Measurements from ENCODE around the gene MMD. TPM values are rescaled to one million over a fixed set of nuclear protein-coding genes. Genes with fewer than 3 reads are reported as not detected.
A peak's percentile ranks its signal among the peaks of the same experiment; 100 is the strongest.

The MMD gene
- total and polyA plus RNA-seq, 9 of the 15 experiments (the other 6 are each of a cell fraction or from before 2014, with no cell fraction given): 3.1 to 18.9 (median 10.7) TPM

GRCh38 chr17:55452139-55452790 lies 30.6 kb upstream of the MMD start (continued):
- TF ChIP-seq JUND (IDR thresholded peaks at IDR 0.05; ENCODE audit: borderline replicate concordance, low read depth, low read length) (no peak), JUND (tag; IDR thresholded peaks at IDR 0.05; ENCODE audit: borderline replicate concordance, low read depth, low read length) (peak; percentile 24; the same call in 1 of the 3 replicates), E2F4 (CRISPR knock-in tag; IDR thresholded peaks at IDR 0.05; ENCODE audit: low read depth) (no peak), PREB (CRISPR knock-in tag; IDR thresholded peaks at IDR 0.05) (no peak), ZNF347 (CRISPR knock-in tag; IDR thresholded peaks at IDR 0.05; ENCODE audit: low read depth) (no peak), E2F6 (IDR thresholded peaks at IDR 0.05; ENCODE audit: borderline replicate concordance in 1 of 2, extremely low read depth in 1 of 2, insufficient read depth in 1 of 2, insufficient read length in 1 of 2, low read depth in 1 of 2, low read length in 1 of 2, poor library complexity in 1 of 2, severe bottlenecking in 1 of 2) (peak; percentile 68 to 76), IRF1 (CRISPR knock-in tag; IDR thresholded peaks at IDR 0.05; ENCODE audit: borderline replicate concordance) (no peak), ZNF444 (CRISPR knock-in tag; IDR thresholded peaks at IDR 0.05) (no peak), MEF2A (IDR thresholded peaks at IDR 0.05; ENCODE audit: control insufficient read depth, low read depth, low read length) (no peak), ID3 (CRISPR knock-in tag; IDR thresholded peaks at IDR 0.05) (no peak), ID3 (tag; IDR thresholded peaks at IDR 0.05) (peak; percentile 46; the same call in 1 of the 2 replicates), ILK (tag; IDR thresholded peaks at IDR 0.05; ENCODE audit: borderline replicate concordance, low read depth) (no peak), ATF4 (CRISPR knock-in tag; IDR thresholded peaks at IDR 0.05) (no peak), E2F3 (CRISPR knock-in tag; IDR thresholded peaks at IDR 0.05) (no peak), CTCFL (IDR thresholded peaks at IDR 0.05; ENCODE audit: borderline replicate concordance, insufficient read depth, low read depth, low read length, poor library complexity, severe bottlenecking) (no peak), ZNF589 (CRISPR knock-in tag; IDR thresholded peaks at IDR 0.05; ENCODE audit: low read depth) (peak; percentile 88; the same call in 1 of the 2 replicates)

All from K562 (cell line).